Motor neuron (in vitro differentiated cells): ENCODE measurements around the gene SLC26A8. TPM values are rescaled to one million over a fixed set of nuclear protein-coding genes. Genes with fewer than 3 reads are reported as not detected.

Source experiments
- total RNA-seq, 8 experiments: library from RNA; unstranded; fragments of 300-600 nt; gene quantifications; 2 replicates each; pipeline versions ENCODE4 v1.2.3 to v1.2.4, GENCODE V29; 2022

SLC26A8 gene
- total RNA-seq, 8 experiments from 2014 or later = 0.05 to 0.61 (median 0.22) TPM; not detected in 1

Other genes starting within 250 kb of the SLC26A8 start
- not detected for gene CLPSL2, start 248.0 kb downstream of the SLC26A8 start, total RNA-seq
- gene CLPSL1, start 243.6 kb downstream of the SLC26A8 start, total RNA-seq = not detected
- gene CLPS, start 227.3 kb downstream of the SLC26A8 start, total RNA-seq = not detected
- gene LHFPL5, start 219.3 kb downstream of the SLC26A8 start, total RNA-seq = 1 to 10 TPM in 1 of 8 experiments, under 1 TPM in 4, not detected in 3; 0.13 to 1.0 (median 0.41) TPM
- 100 to 1,000 TPM in 2 of 8 experiments, 10 to 100 TPM in 6; 33.9 to 105 (median 36.5) TPM for gene SRPK1, start 103.5 kb downstream of the SLC26A8 start, total RNA-seq
- 10 to 100 TPM; 14.7 to 52.3 (median 21.9) TPM for gene MAPK14, start 3.2 kb upstream of the SLC26A8 start, total RNA-seq
- 1 to 10 TPM in 3 of 8 experiments, under 1 TPM in 5; 0.42 to 6.8 (median 0.90) TPM for gene MAPK13, start 105.9 kb upstream of the SLC26A8 start, total RNA-seq
- gene BRPF3, start 172.1 kb upstream of the SLC26A8 start, total RNA-seq = 10 to 100 TPM in 7 of 8 experiments, 1 to 10 TPM in 1; 8.9 to 32.4 (median 15.9) TPM
- under 1 TPM in 5 of 8 experiments, not detected in 3; 0.07 to 0.56 (median 0.17) TPM for gene PNPLA1, start 245.4 kb upstream of the SLC26A8 start, total RNA-seq